Osteocyte (in vitro differentiated cells): Measurements from ENCODE around the gene EZR. TPM values are rescaled to one million over a fixed set of nuclear protein-coding genes. Genes with fewer than 3 reads are reported as not detected.

Source experiments
- DNase-seq: peaks from one replicate; pipeline ENCODE4 v3.0.0; 2021; ENCODE audit warnings: mixed read lengths; ENCODE audit not compliant: unreplicated experiment; ENCODE audit errors: extremely low spot score
- H3K27ac Mint-ChIP-seq: one replicate; pipeline ENCODE4 v1.8.0; 2021; ENCODE audit warnings: mild to moderate bottlenecking, mixed read lengths; ENCODE audit not compliant: unreplicated experiment
- H3K27me3 Mint-ChIP-seq: one replicate; pipeline ENCODE4 v1.8.0; 2021; ENCODE audit warnings: mixed read lengths; ENCODE audit not compliant: unreplicated experiment
- H3K36me3 Mint-ChIP-seq: one replicate; pipeline ENCODE4 v1.8.0; 2021; ENCODE audit warnings: mixed read lengths; ENCODE audit not compliant: unreplicated experiment
- H3K4me1 Mint-ChIP-seq: one replicate; pipeline ENCODE4 v1.8.0; 2021; ENCODE audit warnings: mixed read lengths; ENCODE audit not compliant: unreplicated experiment
- H3K4me3 Mint-ChIP-seq: one replicate; pipeline ENCODE4 v1.8.0; 2021; ENCODE audit warnings: mild to moderate bottlenecking, moderate library complexity, mixed read lengths; ENCODE audit not compliant: unreplicated experiment
- H3K9me3 Mint-ChIP-seq: one replicate; pipeline ENCODE4 v1.8.0; 2021; ENCODE audit warnings: mixed read lengths; ENCODE audit not compliant: unreplicated experiment
- total RNA-seq: library from RNA; stranded (reverse); gene quantifications from 2 replicates; pipeline ENCODE4 v1.2.1, GENCODE V29; 2021
- TF ChIP-seq, protein P1 (sequence below): fragments of 200-600 bp; sonication (generic); IDR thresholded peaks from 2 replicates; pipeline ENCODE4 v1.5.0; 2021; ENCODE audit warnings: antibody characterized with exemption, mild to moderate bottlenecking, moderate library complexity

The EZR gene
- total RNA-seq, 1 donor from 2014 or later = 41.1 TPM

- TF ChIP-seq, protein P1, sequence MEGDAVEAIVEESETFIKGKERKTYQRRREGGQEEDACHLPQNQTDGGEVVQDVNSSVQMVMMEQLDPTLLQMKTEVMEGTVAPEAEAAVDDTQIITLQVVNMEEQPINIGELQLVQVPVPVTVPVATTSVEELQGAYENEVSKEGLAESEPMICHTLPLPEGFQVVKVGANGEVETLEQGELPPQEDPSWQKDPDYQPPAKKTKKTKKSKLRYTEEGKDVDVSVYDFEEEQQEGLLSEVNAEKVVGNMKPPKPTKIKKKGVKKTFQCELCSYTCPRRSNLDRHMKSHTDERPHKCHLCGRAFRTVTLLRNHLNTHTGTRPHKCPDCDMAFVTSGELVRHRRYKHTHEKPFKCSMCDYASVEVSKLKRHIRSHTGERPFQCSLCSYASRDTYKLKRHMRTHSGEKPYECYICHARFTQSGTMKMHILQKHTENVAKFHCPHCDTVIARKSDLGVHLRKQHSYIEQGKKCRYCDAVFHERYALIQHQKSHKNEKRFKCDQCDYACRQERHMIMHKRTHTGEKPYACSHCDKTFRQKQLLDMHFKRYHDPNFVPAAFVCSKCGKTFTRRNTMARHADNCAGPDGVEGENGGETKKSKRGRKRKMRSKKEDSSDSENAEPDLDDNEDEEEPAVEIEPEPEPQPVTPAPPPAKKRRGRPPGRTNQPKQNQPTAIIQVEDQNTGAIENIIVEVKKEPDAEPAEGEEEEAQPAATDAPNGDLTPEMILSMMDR = no peak
- H3K27me3 Mint-ChIP-seq = no peaks in the 10 kb centered on the region
- H3K4me1 Mint-ChIP-seq = peaks cover 2% of the 10 kb centered on the region
- no peak for DNase-seq
- H3K27ac Mint-ChIP-seq = no peak overlapping the region
- no peak overlapping the region for H3K4me3 Mint-ChIP-seq
- H3K36me3 Mint-ChIP-seq = no peaks in the 10 kb centered on the region
- H3K9me3 Mint-ChIP-seq = no peaks in the 10 kb centered on the region
Observed at GRCh38 chr6:158729906-158730540, 89.1 kb downstream of the EZR start.

DNA sequence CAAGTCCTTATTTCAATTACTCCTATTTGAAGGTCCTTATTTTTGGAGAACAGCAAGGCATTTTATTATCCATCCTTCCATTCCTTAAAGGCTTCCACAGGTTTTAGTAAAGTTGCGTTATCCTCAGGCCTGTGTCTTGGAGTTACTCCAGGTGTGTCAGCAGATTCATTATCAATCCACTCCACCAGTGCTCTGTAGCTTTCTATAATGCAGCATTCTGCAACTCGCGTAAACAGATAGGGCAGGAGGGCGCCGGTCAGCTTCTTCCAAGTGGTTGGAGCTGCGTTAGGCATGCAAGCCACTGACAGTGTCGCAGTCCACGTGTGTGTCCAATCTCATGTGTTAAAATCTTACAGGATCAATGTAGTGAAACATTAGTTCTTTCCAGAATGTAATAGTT, 93.5 kb downstream of the EZR start:
- Mint-ChIP-seq H3K36me3 (no peaks in the 10 kb centered on the region), H3K27ac (no peak overlapping the region)
- TF ChIP-seq, protein P1 = no peak

GRCh38 chr6:158722176-158722729, 96.9 kb downstream of the EZR start:
- no peaks in the 10 kb centered on the region for H3K9me3 Mint-ChIP-seq
- H3K27ac Mint-ChIP-seq = no peak overlapping the region
- TF ChIP-seq, protein P1 = no peak
- DNase-seq = no peak
- H3K4me1 Mint-ChIP-seq = peaks cover 6% of the 10 kb centered on the region
- no peaks in the 10 kb centered on the region for H3K36me3 Mint-ChIP-seq
- no peak overlapping the region for H3K4me3 Mint-ChIP-seq
- H3K27me3 Mint-ChIP-seq = no peaks in the 10 kb centered on the region

More for the DNA sequence above, 93.5 kb downstream of the EZR start:
- Mint-ChIP-seq H3K4me1 (peaks cover 3% of the 10 kb centered on the region), H3K9me3 (no peaks in the 10 kb centered on the region), H3K4me3 (no peak overlapping the region), H3K27me3 (no peaks in the 10 kb centered on the region)
- no peak for DNase-seq

- Mint-ChIP-seq H3K9me3 (no peaks in the 10 kb centered on the region), H3K4me3 (no peak overlapping the region), H3K27ac (no peak overlapping the region), H3K27me3 (no peaks in the 10 kb centered on the region), H3K4me1 (peaks cover 9% of the 10 kb centered on the region), H3K36me3 (no peaks in the 10 kb centered on the region)
- no peak for DNase-seq
- TF ChIP-seq, protein P1 = peak; percentile 60
Observed at GRCh38 chr6:158718461-158719046, 100.6 kb downstream of the EZR start.
